SK-N-SH (cell line): ENCODE results near the gene ABI1. TPM values are rescaled to one million over a fixed set of nuclear protein-coding genes. Genes with fewer than 3 reads are reported as not detected.

Source experiments
- CTCF ChIA-PET: fragments of 300-600, 350-600 bp; formaldehyde crosslinking; extraction: SDS; loops from one replicate; lab custom pipeline; 2021; lab: Yijun Ruan, JAX
- POLR2A ChIA-PET: fragments of 350-600 bp; sonication (Branson Sonifier 250); formaldehyde crosslinking; extraction: SDS; loops from one replicate; lab custom pipeline; 2020; ENCODE audit warnings: antibody characterized with exemption, inconsistent platforms; lab: Yijun Ruan, JAX
- DNase-seq: peaks from one replicate; pipeline ENCODE4 v3.0.0; 2012
- H2AFZ ChIP-seq: fragments of 200-600 bp; sonication (generic); 2 replicates; pipeline ENCODE4 v1.8.1; 2016; ENCODE audit warnings: antibody characterized with exemption, mild to moderate bottlenecking, low read depth
- H3F3A ChIP-seq: fragments of 200-600 bp; sonication (generic); replicated peaks from 2 replicates; pipeline ENCODE3; 2016; ENCODE audit warnings: antibody characterized with exemption, mild to moderate bottlenecking; ENCODE audit not compliant: insufficient read depth
- H3K27ac ChIP-seq, 2 experiments: fragments of 200-500 bp in 1 of 2; fragments of 200-600 bp in 1 of 2; sonication (Bioruptor generic) in 1 of 2; sonication (generic), shearing (Covaris generic) in 1 of 2; 2 replicates each; pipeline versions ENCODE4 v1.5.1 to v1.6.1; 2014 to 2016; ENCODE audit warnings: low read depth in 2 of 2, inconsistent platforms in 1 of 2, low read length in 1 of 2, mild to moderate bottlenecking in 1 of 2, mixed read lengths in 1 of 2
- H3K27me3 ChIP-seq: fragments of 200-600 bp; sonication (generic), shearing (Covaris generic); 2 replicates; pipeline ENCODE4 v1.6.1; 2016; ENCODE audit warnings: mixed run types; ENCODE audit not compliant: insufficient read depth
- H3K36me3 ChIP-seq, 2 experiments: fragments of 200-500 bp in 1 of 2; fragments of 200-600 bp in 1 of 2; sonication (Bioruptor generic) in 1 of 2; sonication (generic) in 1 of 2; replicated peaks in 1 of 2; 2 replicates each; pipeline versions ENCODE3 to v1.5.1; 2014 to 2016; ENCODE audit warnings: low read length in 1 of 2, mild to moderate bottlenecking in 1 of 2; ENCODE audit not compliant: insufficient read depth in 2 of 2, control insufficient read depth in 1 of 2
- H3K4me1 ChIP-seq, 2 experiments: fragments of 200-500 bp in 1 of 2; fragments of 200-600 bp in 1 of 2; sonication (Bioruptor generic) in 1 of 2; sonication (generic), shearing (Covaris generic) in 1 of 2; 2 replicates each; pipeline versions ENCODE4 v1.5.1 to v1.6.1; 2014 to 2016; ENCODE audit warnings: low read depth in 1 of 2, low read length in 1 of 2, mixed run types in 1 of 2; ENCODE audit not compliant: insufficient read depth in 2 of 2, control insufficient read depth in 1 of 2
- H3K4me2 ChIP-seq: fragments of 200-600 bp; sonication (generic), shearing (Covaris generic); 2 replicates; pipeline ENCODE4 v1.6.1; 2017; ENCODE audit warnings: mixed run types
- H3K4me3 ChIP-seq, 2 experiments: fragments of 200-500 bp in 1 of 2; fragments of 200-600 bp in 1 of 2; sonication (Bioruptor generic) in 1 of 2; sonication (generic), shearing (Covaris generic) in 1 of 2; 2 replicates each; pipeline versions ENCODE4 v1.5.1 to v1.8.1; 2014 to 2016; ENCODE audit warnings: low read depth in 2 of 2, inconsistent platforms in 1 of 2, low read length in 1 of 2, mild to moderate bottlenecking in 1 of 2, mixed read lengths in 1 of 2, moderate library complexity in 1 of 2
- H3K79me2 ChIP-seq: fragments of 200-600 bp; sonication (generic); 2 replicates; pipeline ENCODE4 v1.8.1; 2017; ENCODE audit warnings: mild to moderate bottlenecking; ENCODE audit not compliant: insufficient read depth
- H3K9ac ChIP-seq: fragments of 200-600 bp; sonication (generic); 2 replicates; pipeline ENCODE4 v1.6.1; 2017; ENCODE audit warnings: mixed run types
- H3K9me2 ChIP-seq: fragments of 200-600 bp; sonication (generic); 2 replicates; pipeline ENCODE4 v1.6.1; 2017; ENCODE audit warnings: mixed run types
- H3K9me3 ChIP-seq: fragments of 200-600 bp; sonication (generic); 2 replicates; pipeline ENCODE4 v1.6.1; 2017; ENCODE audit warnings: mixed run types, mild to moderate bottlenecking, moderate library complexity
- H4K20me1 ChIP-seq: fragments of 200-600 bp; sonication (generic); 2 replicates; pipeline ENCODE4 v1.6.1; 2017; ENCODE audit warnings: mild to moderate bottlenecking, mixed run types; ENCODE audit not compliant: insufficient read depth
- EZH2phosphoT487 ChIP-seq: fragments of 200-600 bp; sonication (generic); IDR thresholded peaks from 2 replicates; pipeline ENCODE4 v1.6.1; 2017; ENCODE audit warnings: low read depth, mixed run types, mild to moderate bottlenecking, antibody characterized with exemption, moderate library complexity, borderline replicate concordance
- FOXJ3 ChIP-seq: sonication (generic); formaldehyde crosslinking; IDR thresholded peaks from 2 replicates; pipeline ENCODE4 v1.5.1; 2020; ENCODE audit warnings: mild to moderate bottlenecking, missing genetic modification reagents
- GATA2 ChIP-seq: sonication (generic); formaldehyde crosslinking; IDR thresholded peaks from 2 replicates; pipeline ENCODE4 v1.5.0; 2020; ENCODE audit warnings: mild to moderate bottlenecking, missing genetic modification reagents
- RCOR1 ChIP-seq: fragments of 150-350 bp; IDR thresholded peaks from 2 replicates; pipeline ENCODE4 v1.6.1; 2017; ENCODE audit warnings: antibody characterized with exemption, low read length
- REST ChIP-seq: IDR thresholded peaks from 2 replicates; pipeline ENCODE4 v1.6.1; 2012; ENCODE audit warnings: mild to moderate bottlenecking, low read depth, low read length, moderate library complexity
- RFX5 ChIP-seq: IDR thresholded peaks from 2 replicates; pipeline ENCODE4 v1.6.1; 2012; ENCODE audit warnings: mild to moderate bottlenecking, improper control_type of control experiment, low read length
- TCF12 ChIP-seq: IDR thresholded peaks from 2 replicates; pipeline ENCODE4 v1.4.0; 2012
- USF1 ChIP-seq: IDR thresholded peaks from 2 replicates; pipeline ENCODE4 v1.4.0; 2012; ENCODE audit warnings: low read depth, borderline replicate concordance
- ZBTB33 ChIP-seq: IDR thresholded peaks from 2 replicates; pipeline ENCODE4 v1.4.0; 2012; ENCODE audit warnings: low read depth, borderline replicate concordance
- WGBS: methylation state at CpG from one replicate; pipeline ENCODE4 v1.1.6; 2017; ENCODE audit warnings: low lambda C conversion rate; 5-methylcytosine and 5-hydroxymethylcytosine counted together
- polyA plus RNA-seq, 3 experiments: library from polyadenylated mRNA; depleted of rRNA; stranded (reverse); fragments of >200 nt; gene quantifications; 2 replicates each; pipeline ENCODE4 v1.2.3, GENCODE V29; 2012

ABI1 gene
- polyA plus RNA-seq, 1 of the 3 experiments (the other 2 are of a cell fraction): 36.7 TPM

GRCh38 chr10:26815500-26815899 lies 45.3 kb downstream of the ABI1 start:
- Histone ChIP-seq H3K4me3 (no peak overlapping the region), H4K20me1 (peaks cover 43% of the 10 kb centered on the region), H3K36me3 (no peaks in the 10 kb centered on the region), H3K79me2 (peaks cover 93% of the 10 kb centered on the region), H3K27me3 (no peaks in the 10 kb centered on the region), H2AFZ (no peak overlapping the region), H3K27ac (no peak overlapping the region), H3K4me2 (no peak overlapping the region), H3F3A (no peaks in the 10 kb centered on the region), H3K4me1 (no peaks in the 10 kb centered on the region), H3K9me2 (no peaks in the 10 kb centered on the region), H3K9me3 (no peaks in the 10 kb centered on the region), H3K9ac (no peak overlapping the region)
- ChIA-PET POLR2A (no interaction called here), CTCF (no interaction called here)
- 100% methylated on average over 2 of the region's 2 CpGs for WGBS
- no peak for TF ChIP-seq RFX5
- TF ChIP-seq EZH2phosphoT487: no peak
- no peak for TF ChIP-seq GATA2
- no peak for TF ChIP-seq TCF12
- no peak for TF ChIP-seq REST
- TF ChIP-seq ZBTB33: no peak
- no peak for TF ChIP-seq FOXJ3
- no peak for TF ChIP-seq RCOR1
- no peak for TF ChIP-seq USF1
- no peak for DNase-seq

GRCh38 chr10:26810435-26811026 lies 50.2 kb downstream of the ABI1 start:
- Histone ChIP-seq H3K27ac (no peak overlapping the region), H4K20me1 (peaks cover 45% of the 10 kb centered on the region), H3K4me1 (0 out of 4 replicates have a peak, but pooled peaks cover 0 to 2% of the 10 kb centered on the region in 2 experiments), H3K4me2 (no peak overlapping the region), H3K9me3 (no peaks in the 10 kb centered on the region), H3K9me2 (no peaks in the 10 kb centered on the region), H2AFZ (no peak overlapping the region), H3K27me3 (no peaks in the 10 kb centered on the region), H3F3A (peaks cover 9% of the 10 kb centered on the region), H3K79me2 (peaks cover 83% of the 10 kb centered on the region), H3K4me3 (no peak overlapping the region), H3K36me3 (no peaks in the 10 kb centered on the region), H3K9ac (no peak overlapping the region)
- ChIA-PET CTCF (no interaction called here), POLR2A (no interaction called here)
- DNase-seq: no peak
- no peak for TF ChIP-seq RCOR1
- WGBS: 91% methylated on average over 7 of the region's 7 CpGs
